Measurements from ENCODE around the gene ZSWIM1. TPM values are rescaled to one million over a fixed set of nuclear protein-coding genes. Genes with fewer than 3 reads are reported as not detected.

The ZSWIM1 gene
- total and polyA plus RNA-seq, 2 of the 13 experiments (the other 11 are each of a cell fraction or from before 2014, with no cell fraction given), result 9.5 to 11.7 TPM

DNA sequence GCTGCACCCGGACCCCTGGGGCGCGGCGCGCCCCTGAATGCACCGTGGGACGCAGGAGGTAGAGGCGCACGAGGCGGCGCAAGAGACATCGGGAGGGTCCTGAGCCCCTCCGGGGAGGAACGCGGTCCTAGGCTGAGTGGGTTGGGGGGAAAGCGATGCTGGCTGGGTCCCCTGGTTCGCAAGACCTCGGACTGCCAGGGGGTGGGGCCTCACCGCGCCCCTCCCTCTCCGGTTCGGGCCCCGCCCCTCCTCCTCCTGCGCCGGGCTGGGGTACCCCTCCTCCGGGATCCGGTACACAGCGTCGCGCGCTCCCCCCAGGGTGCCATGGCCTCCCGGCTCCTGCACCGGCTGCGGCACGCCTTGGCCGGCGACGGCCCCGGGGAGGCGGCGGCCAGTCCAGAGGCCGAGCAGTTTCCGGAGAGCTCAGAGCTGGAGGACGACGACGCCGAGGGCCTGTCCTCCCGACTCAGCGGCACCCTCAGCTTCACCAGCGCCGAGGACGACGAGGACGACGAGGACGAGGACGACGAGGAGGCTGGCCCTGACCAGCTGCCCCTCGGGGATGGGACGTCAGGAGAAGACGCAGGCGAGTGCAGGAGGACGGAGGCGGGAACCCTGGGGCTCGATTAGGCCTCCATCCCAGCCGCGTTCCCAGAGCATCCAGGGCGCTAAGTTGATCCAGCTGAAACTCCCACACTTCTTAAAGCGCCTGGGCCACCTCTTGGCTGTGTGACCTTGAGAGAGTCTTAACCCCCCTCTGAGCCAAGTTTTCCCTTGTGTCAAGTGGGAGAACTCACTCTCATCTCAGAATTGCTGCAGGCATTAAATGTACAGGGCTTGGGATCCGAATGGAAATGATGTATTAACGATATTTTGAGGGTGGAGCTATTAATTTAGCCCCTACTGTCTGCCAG lies 46.9 kb upstream of the ZSWIM1 start (continued):
- TF ChIP-seq, protein P1, sequence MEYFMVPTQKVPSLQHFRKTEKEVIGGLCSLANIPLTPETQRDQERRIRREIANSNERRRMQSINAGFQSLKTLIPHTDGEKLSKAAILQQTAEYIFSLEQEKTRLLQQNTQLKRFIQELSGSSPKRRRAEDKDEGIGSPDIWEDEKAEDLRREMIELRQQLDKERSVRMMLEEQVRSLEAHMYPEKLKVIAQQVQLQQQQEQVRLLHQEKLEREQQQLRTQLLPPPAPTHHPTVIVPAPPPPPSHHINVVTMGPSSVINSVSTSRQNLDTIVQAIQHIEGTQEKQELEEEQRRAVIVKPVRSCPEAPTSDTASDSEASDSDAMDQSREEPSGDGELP (IDR thresholded peaks at IDR 0.05; ENCODE audit: borderline replicate concordance, low read depth), result no peak
- no peak for TF ChIP-seq SP140L (CRISPR knock-in tag; IDR thresholded peaks at IDR 0.05; ENCODE audit: borderline replicate concordance)
- TF ChIP-seq, protein P2, sequence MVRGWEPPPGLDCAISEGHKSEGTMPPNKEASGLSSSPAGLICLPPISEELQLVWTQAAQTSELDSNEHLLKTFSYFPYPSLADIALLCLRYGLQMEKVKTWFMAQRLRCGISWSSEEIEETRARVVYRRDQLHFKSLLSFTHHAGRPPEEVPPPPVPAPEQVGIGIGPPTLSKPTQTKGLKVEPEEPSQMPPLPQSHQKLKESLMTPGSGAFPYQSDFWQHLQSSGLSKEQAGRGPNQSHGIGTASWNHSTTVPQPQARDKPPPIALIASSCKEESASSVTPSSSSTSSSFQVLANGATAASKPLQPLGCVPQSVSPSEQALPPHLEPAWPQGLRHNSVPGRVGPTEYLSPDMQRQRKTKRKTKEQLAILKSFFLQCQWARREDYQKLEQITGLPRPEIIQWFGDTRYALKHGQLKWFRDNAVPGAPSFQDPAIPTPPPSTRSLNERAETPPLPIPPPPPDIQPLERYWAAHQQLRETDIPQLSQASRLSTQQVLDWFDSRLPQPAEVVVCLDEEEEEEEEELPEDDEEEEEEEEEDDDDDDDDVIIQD (CRISPR knock-in tag; IDR thresholded peaks at IDR 0.05; ENCODE audit: low read depth), result no peak
- TF ChIP-seq NFATC3 (CRISPR knock-in tag; IDR thresholded peaks at IDR 0.05), result no peak
- peak; percentile 45; the same call in 1 of the 2 replicates for TF ChIP-seq SAFB2 (CRISPR knock-in tag; IDR thresholded peaks at IDR 0.05; ENCODE audit: borderline replicate concordance, low read depth)
- TF ChIP-seq, protein P3, sequence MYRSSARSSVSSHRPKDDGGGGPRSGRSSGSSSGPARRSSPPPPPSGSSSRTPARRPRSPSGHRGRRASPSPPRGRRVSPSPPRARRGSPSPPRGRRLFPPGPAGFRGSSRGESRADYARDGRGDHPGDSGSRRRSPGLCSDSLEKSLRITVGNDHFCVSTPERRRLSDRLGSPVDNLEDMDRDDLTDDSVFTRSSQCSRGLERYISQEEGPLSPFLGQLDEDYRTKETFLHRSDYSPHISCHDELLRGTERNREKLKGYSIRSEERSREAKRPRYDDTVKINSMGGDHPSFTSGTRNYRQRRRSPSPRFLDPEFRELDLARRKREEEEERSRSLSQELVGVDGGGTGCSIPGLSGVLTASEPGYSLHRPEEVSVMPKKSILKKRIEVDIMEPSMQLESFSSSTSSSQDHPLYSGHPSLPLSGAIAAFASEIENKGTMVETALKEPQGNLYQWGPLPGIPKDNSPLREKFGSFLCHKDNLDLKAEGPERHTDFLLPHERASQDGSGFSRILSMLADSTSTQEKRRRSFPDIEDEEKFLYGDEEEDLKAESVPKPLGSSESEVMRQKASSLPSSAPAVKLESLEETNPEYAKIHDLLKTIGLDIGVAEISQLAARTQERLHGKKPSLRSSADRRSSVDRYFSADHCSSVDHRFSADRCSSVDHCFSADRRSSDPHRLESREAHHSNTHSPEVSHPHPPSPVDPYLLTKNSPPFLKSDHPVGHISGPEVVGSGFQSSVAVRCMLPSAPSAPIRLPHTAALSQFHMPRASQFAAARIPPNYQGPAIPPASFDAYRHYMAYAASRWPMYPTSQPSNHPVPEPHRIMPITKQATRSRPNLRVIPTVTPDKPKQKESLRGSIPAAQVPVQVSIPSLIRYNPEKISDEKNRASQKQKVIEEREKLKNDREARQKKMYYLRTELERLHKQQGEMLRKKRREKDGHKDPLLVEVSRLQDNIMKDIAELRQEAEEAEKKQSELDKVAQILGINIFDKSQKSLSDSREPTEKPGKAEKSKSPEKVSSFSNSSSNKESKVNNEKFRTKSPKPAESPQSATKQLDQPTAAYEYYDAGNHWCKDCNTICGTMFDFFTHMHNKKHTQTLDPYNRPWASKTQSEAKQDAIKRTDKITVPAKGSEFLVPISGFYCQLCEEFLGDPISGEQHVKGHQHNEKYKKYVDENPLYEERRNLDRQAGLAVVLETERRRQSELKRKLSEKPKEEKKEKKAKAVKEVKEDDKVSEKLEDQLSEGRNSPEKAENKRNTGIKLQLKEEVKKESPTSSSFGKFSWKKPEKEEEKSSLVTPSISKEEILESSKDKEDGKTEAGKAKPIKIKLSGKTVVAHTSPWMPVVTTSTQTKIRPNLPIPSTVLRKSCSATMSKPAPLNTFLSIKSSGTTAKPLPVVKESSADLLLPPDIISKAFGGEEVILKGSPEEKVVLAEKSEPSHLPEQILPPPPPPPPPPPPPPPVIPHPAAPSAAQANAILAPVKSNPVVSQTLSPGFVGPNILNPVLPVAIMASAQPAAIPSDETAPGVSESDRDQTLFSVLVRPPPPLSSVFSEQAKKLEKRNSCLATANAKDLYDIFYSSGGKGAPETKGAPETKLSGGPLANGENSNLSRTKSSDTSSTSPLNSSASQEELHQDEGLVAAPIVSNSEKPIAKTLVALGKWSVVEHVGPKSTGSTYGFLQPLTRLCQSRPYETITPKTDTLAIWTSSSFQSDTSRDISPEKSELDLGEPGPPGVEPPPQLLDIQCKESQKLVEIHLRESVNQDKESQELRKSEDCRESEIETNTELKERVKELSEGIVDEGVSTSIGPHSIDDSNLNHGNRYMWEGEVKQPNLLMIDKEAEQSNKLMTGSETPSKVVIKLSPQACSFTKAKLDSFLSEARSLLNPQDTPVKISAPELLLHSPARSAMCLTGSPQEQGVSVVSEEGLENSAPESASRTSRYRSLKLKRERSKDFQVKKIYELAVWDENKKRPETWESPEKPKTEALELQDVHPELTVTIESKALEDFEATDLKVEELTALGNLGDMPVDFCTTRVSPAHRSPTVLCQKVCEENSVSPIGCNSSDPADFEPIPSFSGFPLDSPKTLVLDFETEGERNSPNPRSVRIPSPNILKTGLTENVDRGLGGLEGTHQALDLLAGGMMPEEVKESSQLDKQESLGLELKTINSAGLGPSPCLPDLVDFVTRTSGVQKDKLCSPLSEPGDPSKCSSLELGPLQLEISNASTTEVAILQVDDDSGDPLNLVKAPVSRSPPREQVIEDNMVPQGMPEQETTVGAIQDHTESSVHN (CRISPR knock-in tag; IDR thresholded peaks at IDR 0.05), result no peak
- TF ChIP-seq ZNF24 (IDR thresholded peaks at IDR 0.05), result no peak
- peak; percentile 52 for TF ChIP-seq JARID2 (CRISPR knock-in tag; IDR thresholded peaks at IDR 0.05; ENCODE audit: insufficient replicate concordance)
- TF ChIP-seq, protein P4, sequence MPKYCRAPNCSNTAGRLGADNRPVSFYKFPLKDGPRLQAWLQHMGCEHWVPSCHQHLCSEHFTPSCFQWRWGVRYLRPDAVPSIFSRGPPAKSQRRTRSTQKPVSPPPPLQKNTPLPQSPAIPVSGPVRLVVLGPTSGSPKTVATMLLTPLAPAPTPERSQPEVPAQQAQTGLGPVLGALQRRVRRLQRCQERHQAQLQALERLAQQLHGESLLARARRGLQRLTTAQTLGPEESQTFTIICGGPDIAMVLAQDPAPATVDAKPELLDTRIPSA (CRISPR knock-in tag; IDR thresholded peaks at IDR 0.05; ENCODE audit: borderline replicate concordance), result peak; percentile 94; the same call in 1 of the 2 replicates
- TF ChIP-seq, protein P5, sequence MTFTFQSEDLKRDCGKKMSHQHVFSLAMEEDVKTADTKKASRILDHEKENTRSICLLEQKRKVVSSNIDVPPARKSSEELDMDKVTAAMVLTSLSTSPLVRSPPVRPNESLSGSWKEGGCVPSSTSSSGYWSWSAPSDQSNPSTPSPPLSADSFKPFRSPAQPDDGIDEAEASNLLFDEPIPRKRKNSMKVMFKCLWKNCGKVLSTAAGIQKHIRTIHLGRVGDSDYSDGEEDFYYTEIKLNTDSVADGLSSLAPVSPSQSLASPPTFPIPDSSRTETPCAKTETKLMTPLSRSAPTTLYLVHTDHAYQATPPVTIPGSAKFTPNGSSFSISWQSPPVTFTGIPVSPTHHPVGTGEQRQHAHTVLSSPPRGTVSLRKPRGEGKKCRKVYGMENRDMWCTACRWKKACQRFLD (CRISPR knock-in tag; IDR thresholded peaks at IDR 0.05; ENCODE audit: borderline replicate concordance), result no peak; the same call in 1 of the 2 replicates
- TF ChIP-seq EED (CRISPR knock-in tag; IDR thresholded peaks at IDR 0.05), result peak; percentile 21; the same call in 1 of the 2 replicates
- TF ChIP-seq, protein P6, sequence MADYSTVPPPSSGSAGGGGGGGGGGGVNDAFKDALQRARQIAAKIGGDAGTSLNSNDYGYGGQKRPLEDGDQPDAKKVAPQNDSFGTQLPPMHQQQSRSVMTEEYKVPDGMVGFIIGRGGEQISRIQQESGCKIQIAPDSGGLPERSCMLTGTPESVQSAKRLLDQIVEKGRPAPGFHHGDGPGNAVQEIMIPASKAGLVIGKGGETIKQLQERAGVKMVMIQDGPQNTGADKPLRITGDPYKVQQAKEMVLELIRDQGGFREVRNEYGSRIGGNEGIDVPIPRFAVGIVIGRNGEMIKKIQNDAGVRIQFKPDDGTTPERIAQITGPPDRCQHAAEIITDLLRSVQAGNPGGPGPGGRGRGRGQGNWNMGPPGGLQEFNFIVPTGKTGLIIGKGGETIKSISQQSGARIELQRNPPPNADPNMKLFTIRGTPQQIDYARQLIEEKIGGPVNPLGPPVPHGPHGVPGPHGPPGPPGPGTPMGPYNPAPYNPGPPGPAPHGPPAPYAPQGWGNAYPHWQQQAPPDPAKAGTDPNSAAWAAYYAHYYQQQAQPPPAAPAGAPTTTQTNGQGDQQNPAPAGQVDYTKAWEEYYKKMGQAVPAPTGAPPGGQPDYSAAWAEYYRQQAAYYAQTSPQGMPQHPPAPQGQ (CRISPR knock-in tag; IDR thresholded peaks at IDR 0.05; ENCODE audit: borderline replicate concordance), result no peak
